Measurements from ENCODE around the gene SLC9B1.
A peak's percentile ranks its signal among the peaks of the same experiment; 100 is the strongest.
"Not testable (repeated sequence)": the region's sequence is repeated elsewhere in the genome, so short reads cannot be mapped to it uniquely, and the experiment has no call there.

The SLC9B1 gene

GRCh38 chr4:102877477-102878106 is 141.9 kb downstream of the SLC9B1 start:
- not testable (repeated sequence) for DNase-seq (ENCODE audit: low spot score); H2AFZ ChIP-seq (ENCODE audit: low read length); H3K27ac ChIP-seq (replicated peaks; ENCODE audit: low read length); H3K27me3 ChIP-seq (ENCODE audit: control insufficient read depth in 3 of 3, insufficient read depth in 3 of 3, low read depth in 1 of 3, low read length in 3 of 3); H3K23ac ChIP-seq (ENCODE audit: low read depth, low read length, poor library complexity); H2BK15ac ChIP-seq (ENCODE audit: low read length); H3K79me1 ChIP-seq (ENCODE audit: low read depth, low read length); H3K9ac ChIP-seq (ENCODE audit: low read depth, low read length, poor library complexity); H3K4me3 ChIP-seq (ENCODE audit: low read length in 2 of 2); H3K4ac ChIP-seq (ENCODE audit: low read length); H2BK12ac ChIP-seq (ENCODE audit: low read length); H2AK5ac ChIP-seq (ENCODE audit: low read depth, low read length); H3K14ac ChIP-seq (ENCODE audit: low read length); H3K4me2 ChIP-seq (ENCODE audit: insufficient read depth, low read length, poor library complexity, severe bottlenecking); H2BK5ac ChIP-seq (ENCODE audit: low read length); H3K18ac ChIP-seq (ENCODE audit: low read length); H3K4me1 ChIP-seq (ENCODE audit: control insufficient read depth in 2 of 2, insufficient read depth in 1 of 2, low read depth in 1 of 2, low read length in 2 of 2); H4K91ac ChIP-seq (ENCODE audit: low read depth, low read length, poor library complexity); H2BK120ac ChIP-seq (ENCODE audit: low read depth, low read length); H4K8ac ChIP-seq (ENCODE audit: low read depth, low read length)
- no CpG with 5 or more reads among the region's 3 CpGs for WGBS, 2 donors (ENCODE audit: extremely low coverage in 2 of 2, insufficient read length in 2 of 2, insufficient replicate concordance in 1 of 2)
- H3K9me3 ChIP-seq (replicated peaks in 1 of 2; ENCODE audit: control insufficient read depth in 2 of 2, insufficient read depth in 1 of 2, low read depth in 1 of 2, low read length in 2 of 2) = peaks cover 7 to 46% of the 10 kb centered on the region in 2 donors
- H3K36me3 ChIP-seq (replicated peaks in 1 of 2; ENCODE audit: control insufficient read depth in 2 of 2, insufficient read depth in 2 of 2, low read length in 2 of 2) = peaks cover 12 to 74% of the 10 kb centered on the region in 2 donors

- Histone ChIP-seq H3K4me1 (ENCODE audit: control insufficient read depth in 2 of 2, insufficient read depth in 1 of 2, low read depth in 1 of 2, low read length in 2 of 2) (peaks cover 2 to 6% of the 10 kb centered on the region in 2 donors), H3K14ac (ENCODE audit: low read length) (no peak overlapping the region), H3K18ac (ENCODE audit: low read length) (no peak overlapping the region), H2AK5ac (ENCODE audit: low read depth, low read length) (no peak overlapping the region), H3K9me3 (replicated peaks in 1 of 2; ENCODE audit: control insufficient read depth in 2 of 2, insufficient read depth in 1 of 2, low read depth in 1 of 2, low read length in 2 of 2) (peaks cover 3 to 32% of the 10 kb centered on the region in 2 donors), H2AFZ (ENCODE audit: low read length) (no peak overlapping the region), H3K36me3 (replicated peaks in 1 of 2; ENCODE audit: control insufficient read depth in 2 of 2, insufficient read depth in 2 of 2, low read length in 2 of 2) (peaks cover 8 to 56% of the 10 kb centered on the region in 2 donors), H3K4me2 (ENCODE audit: insufficient read depth, low read length, poor library complexity, severe bottlenecking) (no peak overlapping the region), H4K8ac (ENCODE audit: low read depth, low read length) (no peak overlapping the region), H4K91ac (ENCODE audit: low read depth, low read length, poor library complexity) (no peak overlapping the region), H3K27ac (replicated peaks; ENCODE audit: low read length) (no peak overlapping the region), H2BK5ac (ENCODE audit: low read length) (no peak overlapping the region), H3K9ac (ENCODE audit: low read depth, low read length, poor library complexity) (no peak overlapping the region), H3K4me3 (ENCODE audit: low read length in 2 of 2) (no peak overlapping the region), H2BK120ac (ENCODE audit: low read depth, low read length) (no peak overlapping the region), H2BK12ac (ENCODE audit: low read length) (no peak overlapping the region), H3K27me3 (ENCODE audit: control insufficient read depth in 3 of 3, insufficient read depth in 3 of 3, low read depth in 1 of 3, low read length in 3 of 3) (no peaks in the 10 kb centered on the region), H3K79me1 (ENCODE audit: low read depth, low read length) (peaks cover 1% of the 10 kb centered on the region), H3K23ac (ENCODE audit: low read depth, low read length, poor library complexity) (no peak overlapping the region), H2BK15ac (ENCODE audit: low read length) (no peak overlapping the region), H3K4ac (ENCODE audit: low read length) (no peak overlapping the region)
- no CpG with 5 or more reads among the region's 2 CpGs for WGBS, 2 donors (ENCODE audit: extremely low coverage in 2 of 2, insufficient read length in 2 of 2, insufficient replicate concordance in 1 of 2)
- no peak for DNase-seq (ENCODE audit: low spot score)
These were observed 147.7 kb downstream of the SLC9B1 start for GRCh38 chr4:102871772-102872171.

GRCh38 chr4:102869569-102870197 is 149.8 kb downstream of the SLC9B1 start:
- no peak overlapping the region for H2BK5ac ChIP-seq (ENCODE audit: low read length)
- no peaks in the 10 kb centered on the region for H3K27me3 ChIP-seq (ENCODE audit: control insufficient read depth in 3 of 3, insufficient read depth in 3 of 3, low read depth in 1 of 3, low read length in 3 of 3)
- no peak overlapping the region for H2AK5ac ChIP-seq (ENCODE audit: low read depth, low read length)
- no CpG with 5 or more reads among the region's 19 CpGs for WGBS, 2 donors (ENCODE audit: extremely low coverage in 2 of 2, insufficient read length in 2 of 2, insufficient replicate concordance in 1 of 2)
- peaks cover 2 to 6% of the 10 kb centered on the region in 2 donors for H3K4me1 ChIP-seq (ENCODE audit: control insufficient read depth in 2 of 2, insufficient read depth in 1 of 2, low read depth in 1 of 2, low read length in 2 of 2)
- peaks cover 0 to 14% of the 10 kb centered on the region in 2 donors for H3K9me3 ChIP-seq (replicated peaks in 1 of 2; ENCODE audit: control insufficient read depth in 2 of 2, insufficient read depth in 1 of 2, low read depth in 1 of 2, low read length in 2 of 2)
- H3K4me3 ChIP-seq (ENCODE audit: low read length in 2 of 2) = peak overlapping the region; percentile 81 to 84
- peak overlapping the region; percentile 99 for H3K18ac ChIP-seq (ENCODE audit: low read length)
- no peak overlapping the region for H2BK15ac ChIP-seq (ENCODE audit: low read length)
- H3K79me1 ChIP-seq (ENCODE audit: low read depth, low read length) = peaks cover 1% of the 10 kb centered on the region
- H3K36me3 ChIP-seq (replicated peaks in 1 of 2; ENCODE audit: control insufficient read depth in 2 of 2, insufficient read depth in 2 of 2, low read length in 2 of 2) = peaks cover 5 to 36% of the 10 kb centered on the region in 2 donors
- no peak overlapping the region for H4K91ac ChIP-seq (ENCODE audit: low read depth, low read length, poor library complexity)
- H2BK12ac ChIP-seq (ENCODE audit: low read length) = no peak overlapping the region
- H3K14ac ChIP-seq (ENCODE audit: low read length) = no peak overlapping the region
- H3K23ac ChIP-seq (ENCODE audit: low read depth, low read length, poor library complexity) = no peak overlapping the region
- H2BK120ac ChIP-seq (ENCODE audit: low read depth, low read length) = no peak overlapping the region
- peak overlapping the region; percentile 100 for H3K27ac ChIP-seq (replicated peaks; ENCODE audit: low read length)
- peak overlapping the region; percentile 84 for H3K4me2 ChIP-seq (ENCODE audit: insufficient read depth, low read length, poor library complexity, severe bottlenecking)
- no peak overlapping the region for H4K8ac ChIP-seq (ENCODE audit: low read depth, low read length)
- no peak overlapping the region for H3K9ac ChIP-seq (ENCODE audit: low read depth, low read length, poor library complexity)
- H3K4ac ChIP-seq (ENCODE audit: low read length) = no peak overlapping the region
- peak overlapping the region; percentile 96 for H2AFZ ChIP-seq (ENCODE audit: low read length)
- no peak for DNase-seq (ENCODE audit: low spot score)

- Histone ChIP-seq H3K4ac (ENCODE audit: low read length) (no peak within 1 kb of the TSS), H3K27ac (replicated peaks; ENCODE audit: low read length) (peak within 1 kb of the TSS; percentile 100), H3K4me1 (ENCODE audit: control insufficient read depth in 2 of 2, insufficient read depth in 1 of 2, low read depth in 1 of 2, low read length in 2 of 2) (peaks cover 2 to 6% of the 10 kb centered on the region in 2 donors), H3K4me3 (ENCODE audit: low read length in 2 of 2) (peak within 1 kb of the TSS; percentile 81 to 84), H3K14ac (ENCODE audit: low read length) (peak within 1 kb of the TSS; percentile 76), H2BK15ac (ENCODE audit: low read length) (no peak within 1 kb of the TSS), H2BK12ac (ENCODE audit: low read length) (no peak within 1 kb of the TSS), H3K9me3 (replicated peaks in 1 of 2; ENCODE audit: control insufficient read depth in 2 of 2, insufficient read depth in 1 of 2, low read depth in 1 of 2, low read length in 2 of 2) (peaks cover 0 to 10% of the 10 kb centered on the region in 2 donors), H3K27me3 (ENCODE audit: control insufficient read depth in 3 of 3, insufficient read depth in 3 of 3, low read depth in 1 of 3, low read length in 3 of 3) (no peaks in the 10 kb centered on the region), H3K36me3 (replicated peaks in 1 of 2; ENCODE audit: control insufficient read depth in 2 of 2, insufficient read depth in 2 of 2, low read length in 2 of 2) (peaks cover 2 to 28% of the 10 kb centered on the region in 2 donors), H3K18ac (ENCODE audit: low read length) (peak within 1 kb of the TSS; percentile 99), H3K23ac (ENCODE audit: low read depth, low read length, poor library complexity) (peak within 1 kb of the TSS; percentile 95), H3K79me1 (ENCODE audit: low read depth, low read length) (peaks cover 1% of the 10 kb centered on the region), H2AFZ (ENCODE audit: low read length) (peak within 1 kb of the TSS; percentile 96), H2BK5ac (ENCODE audit: low read length) (peak within 1 kb of the TSS; percentile 93), H4K91ac (ENCODE audit: low read depth, low read length, poor library complexity) (peak within 1 kb of the TSS; percentile 89), H2AK5ac (ENCODE audit: low read depth, low read length) (no peak within 1 kb of the TSS), H4K8ac (ENCODE audit: low read depth, low read length) (peak within 1 kb of the TSS; percentile 95), H3K4me2 (ENCODE audit: insufficient read depth, low read length, poor library complexity, severe bottlenecking) (peak within 1 kb of the TSS; percentile 84), H3K9ac (ENCODE audit: low read depth, low read length, poor library complexity) (peak within 1 kb of the TSS; percentile 98), H2BK120ac (ENCODE audit: low read depth, low read length) (no peak within 1 kb of the TSS)
- WGBS, 2 donors (ENCODE audit: extremely low coverage in 2 of 2, insufficient read length in 2 of 2, insufficient replicate concordance in 1 of 2) = no CpG with 5 or more reads among the region's 71 CpGs
- DNase-seq (ENCODE audit: low spot score) = peak; percentile 86
These were observed 150.5 kb downstream of the SLC9B1 start, which contains the start of gene CISD2 for GRCh38 chr4:102868781-102869568. TSS of gene CISD2 (plus strand) at chr4:102868992. CDS start at chr4:102869085, 93 bp downstream.

Data from neuronal stem cell (in vitro differentiated cells).